ENCODE results near the gene NR6A1. TPM values are rescaled to one million over a fixed set of nuclear protein-coding genes. Genes with fewer than 3 reads are reported as not detected.
A peak's percentile ranks its signal among the peaks of the same experiment; 100 is the strongest.

NR6A1 gene
- total RNA-seq, 1 experiment from 2014 or later = 0.91 TPM

DNA sequence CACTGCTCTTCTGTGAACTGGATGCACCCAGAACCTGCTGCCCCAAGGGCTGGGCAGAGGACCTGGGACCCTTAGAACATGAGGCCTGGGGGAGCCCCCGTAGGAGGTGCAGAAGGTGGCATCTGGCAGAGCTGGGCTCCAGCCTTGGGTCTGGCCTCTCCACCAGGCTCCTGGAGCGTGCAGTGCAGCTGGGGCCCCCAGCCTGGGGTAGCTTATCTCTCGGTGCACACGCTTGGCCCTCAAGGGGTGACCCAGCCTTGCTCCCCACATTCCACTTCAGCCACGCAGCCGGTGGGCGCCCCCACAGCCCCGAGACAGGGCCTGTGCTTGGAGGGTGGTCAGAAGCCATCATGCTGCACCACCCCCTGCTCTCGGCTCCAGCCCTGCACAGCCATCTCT is 258.3 kb downstream of the NR6A1 start:
- CTCF ChIA-PET = interaction anchor here (0.6 to 1.7 kb wide), 3 partner anchors 14 to 197 kb away, joined by 3 to 5 read pairs (median 5); no protein-coding TSS in a partner anchor
- Mint-ChIP-seq H3K9me3 (ENCODE audit: unreplicated experiment) (no peaks in the 10 kb centered on the region), H3K4me1 (ENCODE audit: insufficient read depth, unreplicated experiment) (peaks cover 7% of the 10 kb centered on the region), H3K27ac (ENCODE audit: low read depth, unreplicated experiment) (no peak overlapping the region), H3K36me3 (ENCODE audit: insufficient read depth, unreplicated experiment) (no peaks in the 10 kb centered on the region), H3K27me3 (ENCODE audit: insufficient read depth, unreplicated experiment) (no peaks in the 10 kb centered on the region), H3K4me3 (ENCODE audit: unreplicated experiment) (no peak overlapping the region)
- POLR2A ChIA-PET = interaction anchor here (0.6 kb wide), 1 partner anchor 17 kb away, joined by 3 read pairs; no protein-coding TSS in a partner anchor
- TF ChIP-seq, protein P1, sequence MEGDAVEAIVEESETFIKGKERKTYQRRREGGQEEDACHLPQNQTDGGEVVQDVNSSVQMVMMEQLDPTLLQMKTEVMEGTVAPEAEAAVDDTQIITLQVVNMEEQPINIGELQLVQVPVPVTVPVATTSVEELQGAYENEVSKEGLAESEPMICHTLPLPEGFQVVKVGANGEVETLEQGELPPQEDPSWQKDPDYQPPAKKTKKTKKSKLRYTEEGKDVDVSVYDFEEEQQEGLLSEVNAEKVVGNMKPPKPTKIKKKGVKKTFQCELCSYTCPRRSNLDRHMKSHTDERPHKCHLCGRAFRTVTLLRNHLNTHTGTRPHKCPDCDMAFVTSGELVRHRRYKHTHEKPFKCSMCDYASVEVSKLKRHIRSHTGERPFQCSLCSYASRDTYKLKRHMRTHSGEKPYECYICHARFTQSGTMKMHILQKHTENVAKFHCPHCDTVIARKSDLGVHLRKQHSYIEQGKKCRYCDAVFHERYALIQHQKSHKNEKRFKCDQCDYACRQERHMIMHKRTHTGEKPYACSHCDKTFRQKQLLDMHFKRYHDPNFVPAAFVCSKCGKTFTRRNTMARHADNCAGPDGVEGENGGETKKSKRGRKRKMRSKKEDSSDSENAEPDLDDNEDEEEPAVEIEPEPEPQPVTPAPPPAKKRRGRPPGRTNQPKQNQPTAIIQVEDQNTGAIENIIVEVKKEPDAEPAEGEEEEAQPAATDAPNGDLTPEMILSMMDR (IDR thresholded peaks at IDR 0.05; ENCODE audit: unreplicated experiment) = no peak
- DNase-seq (ENCODE audit: unreplicated experiment) = no peak
- intact Hi-C loops (cut with micrococcal nuclease) = no loop called here
- no TSS peak for BruUV-seq (replicated peaks)

DNA sequence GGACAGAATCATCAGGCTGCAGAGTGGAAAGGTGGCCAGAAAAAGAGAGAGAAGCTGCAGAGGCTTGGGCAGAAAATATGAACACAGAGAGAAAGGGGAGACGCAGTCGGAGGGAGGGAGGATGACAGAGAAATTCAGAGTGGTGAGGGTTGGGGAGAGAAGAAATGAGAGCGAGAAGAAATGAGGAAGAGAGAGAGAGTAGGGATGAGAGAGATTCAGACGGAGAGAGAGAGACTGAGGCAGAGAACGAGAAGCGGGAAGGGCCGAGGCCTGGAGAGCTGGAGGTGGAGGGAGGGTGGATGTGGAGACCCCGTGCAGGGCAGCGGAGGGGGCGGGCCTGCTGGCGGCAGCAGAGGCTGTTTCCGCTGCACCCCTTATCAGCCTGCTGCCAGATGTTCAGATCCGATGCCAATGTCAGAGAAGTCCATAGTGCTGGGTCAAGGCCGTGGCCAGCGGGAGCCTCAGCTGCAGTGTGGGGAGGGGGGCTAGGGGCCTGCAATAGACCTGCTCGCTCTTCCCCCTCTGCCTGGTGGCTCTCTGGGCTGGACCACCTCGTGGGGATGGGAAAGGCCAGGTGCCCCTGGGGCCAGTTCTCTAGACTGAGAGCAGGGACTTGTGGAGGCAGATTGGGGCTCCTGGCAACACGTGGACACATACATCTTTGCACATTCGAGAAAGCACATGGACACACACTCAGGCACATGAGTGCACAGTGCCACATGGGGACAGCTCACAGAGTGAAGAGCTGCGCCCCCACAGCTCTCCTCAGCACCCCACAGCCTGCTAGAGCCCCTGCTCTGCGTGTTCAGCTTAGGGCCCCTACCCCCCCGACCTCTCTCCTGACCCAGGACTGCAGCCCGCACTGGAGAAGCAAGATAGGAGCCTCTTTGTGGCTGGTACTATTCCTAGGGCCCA is 259.0 kb downstream of the NR6A1 start:
- Mint-ChIP-seq H3K9me3 (ENCODE audit: unreplicated experiment) (no peaks in the 10 kb centered on the region), H3K27ac (ENCODE audit: low read depth, unreplicated experiment) (no peak overlapping the region), H3K4me1 (ENCODE audit: insufficient read depth, unreplicated experiment) (peaks cover 7% of the 10 kb centered on the region), H3K36me3 (ENCODE audit: insufficient read depth, unreplicated experiment) (no peaks in the 10 kb centered on the region), H3K27me3 (ENCODE audit: insufficient read depth, unreplicated experiment) (no peaks in the 10 kb centered on the region), H3K4me3 (ENCODE audit: unreplicated experiment) (no peak overlapping the region)
- ChIA-PET CTCF (interaction anchor here (0.6 to 1.7 kb wide), 3 partner anchors 15 to 39 kb away, joined by 3 to 5 read pairs (median 3); no protein-coding TSS in a partner anchor), POLR2A (no interaction called here)
- no peak for DNase-seq (ENCODE audit: unreplicated experiment)
- intact Hi-C loops (cut with micrococcal nuclease) = no loop called here
- TF ChIP-seq, protein P1 (IDR thresholded peaks at IDR 0.05; ENCODE audit: unreplicated experiment) = no peak
- BruUV-seq (replicated peaks) = no TSS peak

DNA sequence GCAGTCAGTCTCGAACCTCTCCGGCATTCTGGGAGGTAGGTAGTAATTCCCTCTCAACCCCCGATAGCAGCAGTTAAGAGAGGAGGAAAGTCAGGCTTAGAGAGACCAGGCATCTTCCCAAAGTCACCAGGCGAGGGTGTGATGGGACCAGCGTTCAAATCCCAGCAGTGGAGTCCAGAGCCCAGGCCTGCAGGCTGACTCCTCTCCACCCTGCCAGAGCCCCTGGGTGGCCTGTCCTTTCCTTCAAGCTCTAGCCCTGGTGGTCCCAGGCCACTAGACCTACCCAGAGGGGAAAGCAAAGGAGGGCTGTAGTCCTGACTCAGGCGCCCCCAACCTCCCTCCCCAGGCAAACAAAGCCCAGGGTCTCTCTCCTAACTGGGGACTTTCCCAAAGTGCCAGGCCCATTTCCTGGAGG is 259.7 kb downstream of the NR6A1 start:
- Mint-ChIP-seq H3K4me3 (ENCODE audit: unreplicated experiment) (no peak overlapping the region), H3K36me3 (ENCODE audit: insufficient read depth, unreplicated experiment) (no peaks in the 10 kb centered on the region), H3K4me1 (ENCODE audit: insufficient read depth, unreplicated experiment) (peaks cover 7% of the 10 kb centered on the region), H3K27ac (ENCODE audit: low read depth, unreplicated experiment) (no peak overlapping the region), H3K27me3 (ENCODE audit: insufficient read depth, unreplicated experiment) (no peaks in the 10 kb centered on the region), H3K9me3 (ENCODE audit: unreplicated experiment) (no peaks in the 10 kb centered on the region)
- ChIA-PET POLR2A (no interaction called here), CTCF (interaction anchor here (1.1 to 1.7 kb wide), 2 partner anchors 25 to 40 kb away, joined by 3 to 5 read pairs; no protein-coding TSS in a partner anchor)
- intact Hi-C loops (cut with micrococcal nuclease) = no loop called here
- no TSS peak for BruUV-seq (replicated peaks)
- no peak for DNase-seq (ENCODE audit: unreplicated experiment)
- TF ChIP-seq, protein P1 (IDR thresholded peaks at IDR 0.05; ENCODE audit: unreplicated experiment) = no peak

DNA sequence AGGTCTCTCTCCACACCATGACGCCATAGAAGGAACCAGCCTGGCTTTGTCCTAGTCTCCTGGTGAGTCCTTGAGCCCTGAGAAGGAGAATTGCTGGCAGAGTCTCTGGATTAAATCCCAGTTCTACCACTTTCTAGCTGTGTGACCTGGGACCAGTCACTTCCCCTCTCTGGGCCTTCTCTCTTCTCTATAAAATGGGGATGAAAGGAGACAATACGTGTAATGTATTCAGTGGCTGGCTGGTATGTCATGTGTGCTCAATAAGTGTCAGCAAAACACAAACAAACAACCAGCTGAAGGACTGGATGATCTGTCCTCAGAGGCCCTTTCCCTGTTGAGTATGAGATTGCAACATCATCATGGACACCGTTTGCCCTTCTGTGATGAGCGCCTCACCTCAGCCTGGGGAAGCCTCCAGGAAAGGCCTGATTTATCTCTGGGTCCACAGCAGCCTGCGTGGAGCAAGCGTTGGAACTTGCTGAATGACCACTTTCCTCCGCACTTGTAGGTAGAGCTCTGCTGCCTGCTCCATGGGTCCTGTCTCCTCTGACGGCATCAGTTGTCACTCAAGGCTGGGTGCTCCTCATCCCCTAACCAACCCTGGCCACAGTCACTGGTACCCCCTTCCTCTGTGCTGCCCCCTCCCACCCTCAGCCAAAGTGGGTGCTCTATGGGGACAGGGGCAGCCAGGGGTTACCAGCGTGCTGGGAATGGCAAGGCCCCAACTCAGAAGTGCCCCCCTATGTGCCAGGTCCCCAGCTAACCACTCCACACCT is 260.3 kb downstream of the NR6A1 start:
- Mint-ChIP-seq H3K4me1 (ENCODE audit: insufficient read depth, unreplicated experiment) (peaks cover 7% of the 10 kb centered on the region), H3K9me3 (ENCODE audit: unreplicated experiment) (no peaks in the 10 kb centered on the region), H3K27ac (ENCODE audit: low read depth, unreplicated experiment) (no peak overlapping the region), H3K27me3 (ENCODE audit: insufficient read depth, unreplicated experiment) (no peaks in the 10 kb centered on the region), H3K4me3 (ENCODE audit: unreplicated experiment) (no peak overlapping the region), H3K36me3 (ENCODE audit: insufficient read depth, unreplicated experiment) (no peaks in the 10 kb centered on the region)
- DNase-seq (ENCODE audit: unreplicated experiment) = peak; percentile 13
- CTCF ChIA-PET = interaction anchor here (1.1 kb wide), 1 partner anchor 26 kb away, joined by 3 read pairs; no protein-coding TSS in a partner anchor
- intact Hi-C loops (cut with micrococcal nuclease) = no loop called here
- TF ChIP-seq, protein P1 (IDR thresholded peaks at IDR 0.05; ENCODE audit: unreplicated experiment) = no peak
- POLR2A ChIA-PET = interaction anchor here (0.6 kb wide), 2 partner anchors 26 to 96 kb away, joined by 3 read pairs; no protein-coding TSS in a partner anchor
- BruUV-seq (replicated peaks) = no TSS peak
